ENCODE results near the gene AOAH. TPM values are rescaled to one million over a fixed set of nuclear protein-coding genes. Genes with fewer than 3 reads are reported as not detected.
"Not testable (repeated sequence)": the region's sequence is repeated elsewhere in the genome, so short reads cannot be mapped to it uniquely, and the experiment has no call there.

Gene AOAH
- total RNA-seq, 1 donor from 2014 or later, result not detected

GRCh38 chr7:36496576-36496975, 227.7 kb downstream of the AOAH start:
- Mint-ChIP-seq H3K4me1 (ENCODE audit: unreplicated experiment) (peaks cover 1% of the 10 kb centered on the region), H3K9me3 (ENCODE audit: unreplicated experiment) (no peaks in the 10 kb centered on the region), H3K36me3 (ENCODE audit: unreplicated experiment) (no peaks in the 10 kb centered on the region), H3K27ac (ENCODE audit: unreplicated experiment) (no peak overlapping the region), H3K27me3 (ENCODE audit: unreplicated experiment) (peaks cover 15% of the 10 kb centered on the region), H3K4me3 (ENCODE audit: unreplicated experiment) (no peak overlapping the region)
- TF ChIP-seq CTCF (IDR thresholded peaks at IDR 0.05), result no peak
- DNase-seq (ENCODE audit: extremely low spot score, unreplicated experiment), result peak; percentile 59

- Mint-ChIP-seq H3K9me3 (ENCODE audit: unreplicated experiment) (no peaks in the 10 kb centered on the region), H3K27me3 (ENCODE audit: unreplicated experiment) (peaks cover 32% of the 10 kb centered on the region), H3K4me3 (ENCODE audit: unreplicated experiment) (no peak overlapping the region), H3K4me1 (ENCODE audit: unreplicated experiment) (peaks cover 2% of the 10 kb centered on the region), H3K36me3 (ENCODE audit: unreplicated experiment) (no peaks in the 10 kb centered on the region), H3K27ac (ENCODE audit: unreplicated experiment) (no peak overlapping the region)
- DNase-seq (ENCODE audit: extremely low spot score, unreplicated experiment), result no peak
- no peak for TF ChIP-seq CTCF (IDR thresholded peaks at IDR 0.05)
Observed at GRCh38 chr7:36491317-36491716, 233.0 kb downstream of the AOAH start.

GRCh38 chr7:36490419-36490830, 233.9 kb downstream of the AOAH start:
- peak; percentile 23 for DNase-seq (ENCODE audit: extremely low spot score, unreplicated experiment)
- Mint-ChIP-seq H3K9me3 (ENCODE audit: unreplicated experiment) (no peaks in the 10 kb centered on the region), H3K27ac (ENCODE audit: unreplicated experiment) (no peak overlapping the region)

GRCh38 chr7:36488672-36489071, 235.6 kb downstream of the AOAH start:
- H3K27me3 Mint-ChIP-seq (ENCODE audit: unreplicated experiment), result peaks cover 40% of the 10 kb centered on the region
- H3K36me3 Mint-ChIP-seq (ENCODE audit: unreplicated experiment); DNase-seq (ENCODE audit: extremely low spot score, unreplicated experiment): not testable (repeated sequence)

More at GRCh38 chr7:36490419-36490830, 233.9 kb downstream of the AOAH start:
- H3K4me3 Mint-ChIP-seq (ENCODE audit: unreplicated experiment), result no peak overlapping the region
- TF ChIP-seq CTCF (IDR thresholded peaks at IDR 0.05), result no peak
- peaks cover 2% of the 10 kb centered on the region for H3K4me1 Mint-ChIP-seq (ENCODE audit: unreplicated experiment)
- peaks cover 36% of the 10 kb centered on the region for H3K27me3 Mint-ChIP-seq (ENCODE audit: unreplicated experiment)
- H3K36me3 Mint-ChIP-seq (ENCODE audit: unreplicated experiment), result no peaks in the 10 kb centered on the region

GRCh38 chr7:36487756-36488336, 236.4 kb downstream of the AOAH start:
- no peaks in the 10 kb centered on the region for H3K36me3 Mint-ChIP-seq (ENCODE audit: unreplicated experiment)
- no peak for DNase-seq (ENCODE audit: extremely low spot score, unreplicated experiment)
- H3K4me3 Mint-ChIP-seq (ENCODE audit: unreplicated experiment), result no peak overlapping the region
- H3K27ac Mint-ChIP-seq (ENCODE audit: unreplicated experiment), result no peak overlapping the region
- no peaks in the 10 kb centered on the region for H3K9me3 Mint-ChIP-seq (ENCODE audit: unreplicated experiment)
- peaks cover 2% of the 10 kb centered on the region for H3K4me1 Mint-ChIP-seq (ENCODE audit: unreplicated experiment)
- H3K27me3 Mint-ChIP-seq (ENCODE audit: unreplicated experiment), result peaks cover 38% of the 10 kb centered on the region
- TF ChIP-seq CTCF (IDR thresholded peaks at IDR 0.05), result peak; percentile 89

More at GRCh38 chr7:36488672-36489071, 235.6 kb downstream of the AOAH start:
- H3K4me3 Mint-ChIP-seq (ENCODE audit: unreplicated experiment); H3K4me1 Mint-ChIP-seq (ENCODE audit: unreplicated experiment); H3K9me3 Mint-ChIP-seq (ENCODE audit: unreplicated experiment); H3K27ac Mint-ChIP-seq (ENCODE audit: unreplicated experiment): not testable (repeated sequence)
